RWPE2 (cell line): Measurements from ENCODE around the gene PGAP3.

Experiments
- ATAC-seq: fragments of 200-7000 bp; cut with Tn5 transposase; 3 replicates; pipeline ENCODE4 v1.9.1; 2021; ENCODE audit warnings: low read depth
- DNase-seq: peaks from one replicate; pipeline ENCODE4 v3.0.0-alpha.2; 2020; ENCODE audit warnings: low spot score
- H3K27ac ChIP-seq: fragments of 450-650 bp; 2 replicates; pipeline ENCODE4 v1.5.1; 2017; ENCODE audit warnings: mild to moderate bottlenecking; ENCODE audit not compliant: poor library complexity, severe bottlenecking
- H3K27me3 ChIP-seq: fragments of 250-450 bp; sonication (Bioruptor Pico); 2 replicates; pipeline ENCODE4 v1.5.1; 2021; ENCODE audit warnings: mild to moderate bottlenecking, moderate library complexity; ENCODE audit not compliant: insufficient read depth, poor library complexity, severe bottlenecking
- H3K36me3 ChIP-seq: fragments of 250-450 bp; sonication (Bioruptor Pico); 2 replicates; pipeline ENCODE4 v1.5.1; 2020; ENCODE audit warnings: low read depth, mild to moderate bottlenecking, moderate library complexity
- H3K4me1 ChIP-seq: fragments of 250-450 bp; sonication (Bioruptor Pico); 2 replicates; pipeline ENCODE4 v1.5.1; 2021; ENCODE audit warnings: mild to moderate bottlenecking, moderate library complexity; ENCODE audit not compliant: insufficient read depth, poor library complexity, severe bottlenecking
- H3K4me3 ChIP-seq: fragments of 250-450 bp; sonication (Bioruptor Pico); 2 replicates; pipeline ENCODE4 v1.5.1; 2021; ENCODE audit warnings: mild to moderate bottlenecking, moderate library complexity; ENCODE audit not compliant: severe bottlenecking
- H3K9me3 ChIP-seq: fragments of 250-450 bp; sonication (Bioruptor Pico); 2 replicates; pipeline ENCODE4 v1.5.1; 2021; ENCODE audit warnings: mild to moderate bottlenecking, moderate library complexity; ENCODE audit not compliant: severe bottlenecking
- CTCF ChIP-seq: fragments of 450-650 bp; IDR thresholded peaks from one replicate; pipeline ENCODE4 v1.5.1; 2017; ENCODE audit warnings: mild to moderate bottlenecking, moderate library complexity; ENCODE audit not compliant: poor library complexity, severe bottlenecking

PGAP3 gene

GRCh38 chr17:39683295-39683939, 4.4 kb downstream of the PGAP3 start:
- ATAC-seq (no peak), DNase-seq (no peak)
- no peaks in the 10 kb centered on the region for H3K36me3 ChIP-seq
- no peak overlapping the region for H3K4me3 ChIP-seq
- peaks cover 5% of the 10 kb centered on the region for H3K4me1 ChIP-seq
- H3K9me3 ChIP-seq: no peaks in the 10 kb centered on the region
- H3K27ac ChIP-seq: no peak overlapping the region
- TF ChIP-seq CTCF: no peak
- H3K27me3 ChIP-seq: no peaks in the 10 kb centered on the region

GRCh38 chr17:39679521-39680192, 8.2 kb downstream of the PGAP3 start:
- H3K4me1 ChIP-seq: no peaks in the 10 kb centered on the region
- no peaks in the 10 kb centered on the region for H3K36me3 ChIP-seq
- H3K4me3 ChIP-seq: no peak overlapping the region
- no peaks in the 10 kb centered on the region for H3K27me3 ChIP-seq
- no peak overlapping the region for H3K27ac ChIP-seq
- no peaks in the 10 kb centered on the region for H3K9me3 ChIP-seq
- ATAC-seq: no peak
- no peak for DNase-seq
- no peak for TF ChIP-seq CTCF

- DNase-seq: no peak
- no peak overlapping the region for H3K27ac ChIP-seq
- H3K27me3 ChIP-seq: no peaks in the 10 kb centered on the region
- no peak for ATAC-seq
- TF ChIP-seq CTCF: no peak
- H3K4me3 ChIP-seq: no peak overlapping the region
- no peaks in the 10 kb centered on the region for H3K4me1 ChIP-seq
- no peaks in the 10 kb centered on the region for H3K9me3 ChIP-seq
- H3K36me3 ChIP-seq: no peaks in the 10 kb centered on the region
These were observed 9.3 kb downstream of the PGAP3 start for GRCh38 chr17:39678340-39679116.

GRCh38 chr17:39677542-39678339, 10.1 kb downstream of the PGAP3 start:
- Histone ChIP-seq H3K36me3 (no peaks in the 10 kb centered on the region), H3K4me1 (no peaks in the 10 kb centered on the region), H3K4me3 (no peak overlapping the region), H3K27ac (no peak overlapping the region), H3K27me3 (no peaks in the 10 kb centered on the region), H3K9me3 (no peaks in the 10 kb centered on the region)
- DNase-seq (no peak), ATAC-seq (no peak)
- TF ChIP-seq CTCF: no peak
